Mesenchymal stem cell (in vitro differentiated cells and primary cell): ENCODE measurements around the gene AKAP13.

ENCODE experiments used
- DNase-seq: peaks from one replicate; pipeline ENCODE4 v3.0.0-alpha.2; 2013
- H2AFZ ChIP-seq: one replicate; pipeline ENCODE4 v1.6.1; 2013; ENCODE audit warnings: low read depth, mild to moderate bottlenecking, control low read depth, inconsistent platforms, low read length, moderate library complexity
- H2AK5ac ChIP-seq: 2 replicates; pipeline ENCODE4 v1.6.1; 2013; ENCODE audit warnings: low read length, moderate library complexity, mild to moderate bottlenecking, inconsistent platforms; ENCODE audit not compliant: severe bottlenecking
- H2BK120ac ChIP-seq: one replicate; pipeline ENCODE4 v1.6.1; 2013; ENCODE audit warnings: low read depth, mild to moderate bottlenecking, inconsistent platforms, low read length, moderate library complexity
- H2BK12ac ChIP-seq, 2 experiments: one replicate each; pipeline ENCODE4 v1.6.1; 2013; ENCODE audit warnings: inconsistent platforms in 2 of 2, low read length in 2 of 2, mild to moderate bottlenecking in 2 of 2, moderate library complexity in 2 of 2, control low read depth in 1 of 2
- H2BK15ac ChIP-seq: one replicate; pipeline ENCODE4 v1.6.1; 2013; ENCODE audit warnings: mild to moderate bottlenecking, low read depth, inconsistent platforms; ENCODE audit not compliant: poor library complexity, severe bottlenecking
- H2BK5ac ChIP-seq: 2 replicates; pipeline ENCODE4 v1.6.1; 2013; ENCODE audit warnings: low read depth, mild to moderate bottlenecking, low read length, control low read depth, inconsistent platforms; ENCODE audit not compliant: poor library complexity, severe bottlenecking
- H3K14ac ChIP-seq, 2 experiments: one replicate each; pipeline ENCODE4 v1.6.1; 2013; ENCODE audit warnings: inconsistent platforms in 2 of 2, low read length in 2 of 2, control low read depth in 1 of 2, mild to moderate bottlenecking in 1 of 2, moderate library complexity in 1 of 2
- H3K18ac ChIP-seq, 2 experiments: one replicate each; pipeline ENCODE4 v1.6.1; 2013; ENCODE audit warnings: inconsistent platforms in 2 of 2, low read length in 2 of 2, control low read depth in 1 of 2, low read depth in 1 of 2, mild to moderate bottlenecking in 1 of 2
- H3K23ac ChIP-seq, 2 experiments: one replicate each; pipeline ENCODE4 v1.6.1; 2013; ENCODE audit warnings: inconsistent platforms in 2 of 2, low read length in 2 of 2, mild to moderate bottlenecking in 2 of 2, moderate library complexity in 2 of 2, control low read depth in 1 of 2
- H3K27ac ChIP-seq: 2 replicates; pipeline ENCODE4 v1.5.1; 2013; ENCODE audit warnings: mild to moderate bottlenecking, moderate library complexity, low read length, control low read depth, inconsistent platforms; ENCODE audit not compliant: poor library complexity, severe bottlenecking
- H3K27me3 ChIP-seq, 2 experiments: 2 replicates each; pipeline versions ENCODE4 v1.6.1 to v1.7.0; 2013; ENCODE audit warnings: low read length in 2 of 2, mild to moderate bottlenecking in 2 of 2, moderate library complexity in 2 of 2, control low read depth in 1 of 2, inconsistent platforms in 1 of 2; ENCODE audit not compliant: control insufficient read depth in 1 of 2, insufficient read depth in 1 of 2
- H3K36me3 ChIP-seq, 2 experiments: 2 replicates each; pipeline versions ENCODE4 v1.6.1 to v1.7.0; 2013; ENCODE audit warnings: low read length in 2 of 2, control low read depth in 1 of 2, inconsistent platforms in 1 of 2, low read depth in 1 of 2, mild to moderate bottlenecking in 1 of 2; ENCODE audit not compliant: insufficient read depth in 2 of 2, control insufficient read depth in 1 of 2
- H3K4ac ChIP-seq, 2 experiments: one replicate each; pipeline ENCODE4 v1.6.1; 2013; ENCODE audit warnings: inconsistent platforms in 2 of 2, low read length in 2 of 2, mild to moderate bottlenecking in 2 of 2, moderate library complexity in 2 of 2, control low read depth in 1 of 2, low read depth in 1 of 2
- H3K4me1 ChIP-seq: 2 replicates; pipeline ENCODE4 v1.6.1; 2013; ENCODE audit warnings: low read depth, low read length, control low read depth; ENCODE audit not compliant: control insufficient read depth, insufficient read depth
- H3K4me2 ChIP-seq: 2 replicates; pipeline ENCODE4 v1.6.1; 2013; ENCODE audit warnings: low read length, mild to moderate bottlenecking, inconsistent platforms; ENCODE audit not compliant: poor library complexity, severe bottlenecking
- H3K4me3 ChIP-seq, 2 experiments: 2 replicates each; pipeline versions ENCODE4 v1.5.1 to v1.7.0; 2013; ENCODE audit warnings: low read length in 2 of 2, mild to moderate bottlenecking in 2 of 2, control low read depth in 1 of 2, low read depth in 1 of 2; ENCODE audit not compliant: insufficient read depth in 1 of 2
- H3K79me1 ChIP-seq: replicated peaks from 2 replicates; pipeline ENCODE4 v1.6.1; 2013; ENCODE audit warnings: mild to moderate bottlenecking, control low read depth, low read length, inconsistent platforms; ENCODE audit not compliant: poor library complexity, severe bottlenecking
- H3K9ac ChIP-seq: 2 replicates; pipeline ENCODE4 v1.7.0; 2013; ENCODE audit warnings: mild to moderate bottlenecking, low read length, moderate library complexity
- H3K9me3 ChIP-seq: 2 replicates; pipeline ENCODE4 v1.7.0; 2013; ENCODE audit warnings: mild to moderate bottlenecking, low read length; ENCODE audit not compliant: control insufficient read depth
- H4K8ac ChIP-seq: one replicate; pipeline ENCODE4 v1.6.1; 2013; ENCODE audit warnings: inconsistent platforms, mild to moderate bottlenecking, low read length, moderate library complexity
- H4K91ac ChIP-seq: one replicate; pipeline ENCODE4 v1.6.1; 2013; ENCODE audit warnings: mild to moderate bottlenecking, low read length, inconsistent platforms
- WGBS: methylation state at CpG from one replicate; pipeline ENCODE4 v1.1.7; 2013; ENCODE audit warnings: mixed read lengths; 5-methylcytosine and 5-hydroxymethylcytosine counted together

The AKAP13 gene

GRCh38 chr15:85756411-85757072 is 376.1 kb downstream of the AKAP13 start:
- Histone ChIP-seq H3K4me3 (no peak overlapping the region), H3K9me3 (no peaks in the 10 kb centered on the region), H3K18ac (no peak overlapping the region), H4K8ac (no peak overlapping the region), H2BK120ac (no peak overlapping the region), H3K4me1 (peaks cover 3% of the 10 kb centered on the region), H3K36me3 (peaks cover 0 to 44% of the 10 kb centered on the region in 2 experiments), H2BK5ac (no peak overlapping the region), H2AK5ac (no peak overlapping the region), H2AFZ (no peak overlapping the region), H3K4me2 (no peak overlapping the region), H3K14ac (no peak overlapping the region), H3K9ac (no peak overlapping the region), H2BK15ac (no peak overlapping the region), H3K27ac (no peak overlapping the region), H4K91ac (no peak overlapping the region), H3K23ac (no peak overlapping the region), H3K27me3 (no peaks in the 10 kb centered on the region), H3K79me1 (peaks cover 8% of the 10 kb centered on the region), H2BK12ac (no peak overlapping the region), H3K4ac (no peak overlapping the region)
- no peak for DNase-seq
- WGBS: 96% methylated on average over 9 of the region's 9 CpGs

GRCh38 chr15:85757073-85757938 is 376.9 kb downstream of the AKAP13 start:
- Histone ChIP-seq H3K4me1 (peaks cover 8% of the 10 kb centered on the region), H2BK12ac (no peak overlapping the region), H3K4me2 (no peak overlapping the region)

DNA sequence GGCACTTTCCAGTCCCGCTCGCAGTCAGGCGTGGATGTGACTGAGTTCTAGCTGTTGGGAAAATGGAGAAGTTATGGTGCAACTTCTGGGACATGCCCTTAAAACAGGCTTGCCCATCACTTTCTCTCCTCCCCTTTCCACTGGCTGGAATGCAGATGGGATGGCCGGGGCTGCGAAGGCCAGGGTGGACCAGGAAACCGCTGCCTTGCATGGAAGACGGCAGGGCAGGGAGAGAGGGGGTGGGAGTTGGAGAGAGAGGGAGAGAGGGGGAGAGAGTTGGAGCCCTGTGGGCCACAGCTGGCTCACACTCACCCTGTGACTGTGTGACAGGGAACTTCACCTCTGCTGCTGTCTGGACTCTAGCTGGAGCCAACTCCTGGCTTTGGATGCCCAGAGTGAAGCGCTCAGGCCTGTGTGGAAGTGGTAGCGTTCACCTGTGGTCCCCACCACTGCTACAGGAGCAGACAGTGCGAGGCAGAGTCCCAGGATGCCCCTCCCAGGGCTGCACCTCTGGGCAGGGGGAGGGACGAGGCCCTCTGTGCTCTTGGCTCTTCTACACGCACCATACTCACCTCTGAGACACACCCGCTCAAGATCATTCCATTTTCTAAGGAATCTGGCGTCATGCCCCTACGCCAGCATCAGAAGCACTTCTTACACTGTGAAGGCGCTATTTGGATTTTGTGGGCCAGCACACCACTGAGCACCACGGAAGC is 377.7 kb downstream of the AKAP13 start:
- H3K9me3 ChIP-seq: no peaks in the 10 kb centered on the region
- H2BK15ac ChIP-seq: no peak overlapping the region
- H3K36me3 ChIP-seq: peaks cover 0 to 39% of the 10 kb centered on the region in 2 experiments
- no peak overlapping the region for H3K14ac ChIP-seq
- no peak for DNase-seq
- H4K8ac ChIP-seq: no peak overlapping the region
- no peak overlapping the region for H3K27ac ChIP-seq
- H3K4me1 ChIP-seq: peaks cover 13% of the 10 kb centered on the region
- no peak overlapping the region for H2AFZ ChIP-seq
- H3K4ac ChIP-seq: no peak overlapping the region
- no peak overlapping the region for H3K4me3 ChIP-seq
- H3K18ac ChIP-seq: no peak overlapping the region
- H3K27me3 ChIP-seq: no peaks in the 10 kb centered on the region
- no peak overlapping the region for H4K91ac ChIP-seq
- H2AK5ac ChIP-seq: no peak overlapping the region
- H2BK120ac ChIP-seq: no peak overlapping the region
- no peak overlapping the region for H2BK5ac ChIP-seq
- peaks cover 18% of the 10 kb centered on the region for H3K79me1 ChIP-seq
- WGBS: 88% methylated on average over 17 of the region's 17 CpGs
- no peak overlapping the region for H3K4me2 ChIP-seq
- H2BK12ac ChIP-seq: no peak overlapping the region
- H3K23ac ChIP-seq: no peak overlapping the region
- no peak overlapping the region for H3K9ac ChIP-seq

More at GRCh38 chr15:85757073-85757938, 376.9 kb downstream of the AKAP13 start:
- Histone ChIP-seq H2AFZ (no peak overlapping the region), H3K4me3 (no peak overlapping the region), H3K27me3 (no peaks in the 10 kb centered on the region), H4K8ac (no peak overlapping the region), H2BK15ac (no peak overlapping the region), H3K14ac (no peak overlapping the region), H3K4ac (no peak overlapping the region), H2AK5ac (no peak overlapping the region), H2BK5ac (no peak overlapping the region), H2BK120ac (no peak overlapping the region), H3K9ac (no peak overlapping the region), H3K23ac (no peak overlapping the region), H3K27ac (no peak overlapping the region), H3K18ac (no peak overlapping the region), H4K91ac (no peak overlapping the region), H3K79me1 (peaks cover 12% of the 10 kb centered on the region), H3K9me3 (no peaks in the 10 kb centered on the region), H3K36me3 (peaks cover 0 to 44% of the 10 kb centered on the region in 2 experiments)
- WGBS: 91% methylated on average over 11 of the region's 13 CpGs
- no peak for DNase-seq

DNA sequence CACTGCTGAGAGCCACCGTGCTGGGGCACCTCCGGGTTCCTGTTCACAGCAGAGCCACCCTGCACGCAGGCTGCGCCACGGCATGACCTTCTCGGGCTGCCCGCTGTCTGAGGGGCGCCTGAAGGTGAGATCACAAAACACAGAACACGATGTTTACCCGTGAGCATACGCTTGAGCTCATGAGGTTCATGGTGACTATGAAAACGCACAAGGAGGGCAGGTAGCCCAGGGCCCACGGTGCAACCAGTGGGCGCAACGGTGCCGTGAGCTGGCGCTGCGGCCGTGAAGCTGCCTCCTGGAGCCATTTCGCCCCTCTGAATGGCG is 378.2 kb downstream of the AKAP13 start:
- Histone ChIP-seq H3K4me1 (peaks cover 18% of the 10 kb centered on the region), H3K9me3 (no peaks in the 10 kb centered on the region), H3K79me1 (peaks cover 22% of the 10 kb centered on the region), H3K36me3 (peaks cover 0 to 39% of the 10 kb centered on the region in 2 experiments), H3K4ac (no peak overlapping the region), H3K27ac (no peak overlapping the region), H3K9ac (no peak overlapping the region), H2BK15ac (no peak overlapping the region), H4K91ac (no peak overlapping the region), H3K4me2 (no peak overlapping the region), H2BK120ac (no peak overlapping the region), H2AK5ac (no peak overlapping the region), H3K23ac (no peak overlapping the region), H2AFZ (no peak overlapping the region), H3K4me3 (no peak overlapping the region), H3K14ac (no peak overlapping the region), H2BK5ac (no peak overlapping the region), H3K27me3 (no peaks in the 10 kb centered on the region), H3K18ac (no peak overlapping the region), H4K8ac (no peak overlapping the region), H2BK12ac (no peak overlapping the region)
- 97% methylated on average over 21 of the region's 21 CpGs for WGBS
- no peak for DNase-seq
